Neuronal stem cell (in vitro differentiated cells): ENCODE data around the gene TPTE2.
"Not testable (repeated sequence)": the region's sequence is repeated elsewhere in the genome, so short reads cannot be mapped to it uniquely, and the experiment has no call there.

ENCODE experiments used
- DNase-seq: peaks from one replicate; pipeline ENCODE4 v3.0.0-alpha.2; 2013; ENCODE audit warnings: low spot score
- H2AFZ ChIP-seq: one replicate; pipeline ENCODE4 v1.6.1; 2013; ENCODE audit warnings: mild to moderate bottlenecking, low read length, inconsistent platforms
- H2AK5ac ChIP-seq: 2 replicates; pipeline ENCODE4 v1.6.1; 2013; ENCODE audit warnings: low read depth, mild to moderate bottlenecking, inconsistent platforms, low read length, moderate library complexity, mixed read lengths
- H2BK120ac ChIP-seq: 2 replicates; pipeline ENCODE4 v1.6.1; 2013; ENCODE audit warnings: low read depth, mild to moderate bottlenecking, inconsistent platforms, low read length, moderate library complexity, mixed read lengths
- H2BK12ac ChIP-seq: one replicate; pipeline ENCODE4 v1.6.1; 2013; ENCODE audit warnings: low read length, inconsistent platforms
- H2BK15ac ChIP-seq: 2 replicates; pipeline ENCODE4 v1.6.1; 2013; ENCODE audit warnings: mild to moderate bottlenecking, low read length, inconsistent platforms, mixed read lengths
- H2BK5ac ChIP-seq: one replicate; pipeline ENCODE4 v1.6.1; 2013; ENCODE audit warnings: inconsistent platforms, mild to moderate bottlenecking, low read length, moderate library complexity
- H3K14ac ChIP-seq: one replicate; pipeline ENCODE4 v1.6.1; 2013; ENCODE audit warnings: low read length, inconsistent platforms
- H3K18ac ChIP-seq: 2 replicates; pipeline ENCODE4 v1.6.1; 2013; ENCODE audit warnings: low read length, inconsistent platforms
- H3K23ac ChIP-seq: 2 replicates; pipeline ENCODE4 v1.6.1; 2013; ENCODE audit warnings: low read depth, mild to moderate bottlenecking, mixed read lengths, low read length, inconsistent platforms; ENCODE audit not compliant: poor library complexity
- H3K27ac ChIP-seq: replicated peaks from 3 replicates; pipeline ENCODE4 v1.5.1; 2013; ENCODE audit warnings: low read length, inconsistent platforms
- H3K27me3 ChIP-seq, 3 experiments: 2 replicates each; pipeline ENCODE4 v1.6.1; 2013; ENCODE audit warnings: low read length in 3 of 3, mild to moderate bottlenecking in 2 of 3, inconsistent platforms in 1 of 3, low read depth in 1 of 3, mixed read lengths in 1 of 3, moderate library complexity in 1 of 3; ENCODE audit not compliant: control insufficient read depth in 3 of 3, insufficient read depth in 3 of 3
- H3K36me3 ChIP-seq, 2 donors: replicated peaks in 1 of 2; 2 replicates each; pipeline ENCODE4 v1.6.1; 2013; ENCODE audit warnings: low read length in 2 of 2; ENCODE audit not compliant: control insufficient read depth in 2 of 2, insufficient read depth in 2 of 2
- H3K4ac ChIP-seq: 2 replicates; pipeline ENCODE4 v1.6.1; 2013; ENCODE audit warnings: inconsistent platforms, mild to moderate bottlenecking, low read length, moderate library complexity
- H3K4me1 ChIP-seq, 2 donors: 1 replicate in 1 of 2; 2 replicates in 1 of 2; pipeline ENCODE4 v1.6.1; 2013; ENCODE audit warnings: low read length in 2 of 2, low read depth in 1 of 2; ENCODE audit not compliant: control insufficient read depth in 2 of 2, insufficient read depth in 1 of 2
- H3K4me2 ChIP-seq: one replicate; pipeline ENCODE4 v1.6.1; 2013; ENCODE audit warnings: mild to moderate bottlenecking, low read length, inconsistent platforms; ENCODE audit not compliant: insufficient read depth, poor library complexity, severe bottlenecking
- H3K4me3 ChIP-seq, 2 donors: 2 replicates each; pipeline ENCODE4 v1.5.1; 2013; ENCODE audit warnings: low read length in 2 of 2, mild to moderate bottlenecking in 2 of 2, inconsistent platforms in 1 of 2, moderate library complexity in 1 of 2
- H3K79me1 ChIP-seq: one replicate; pipeline ENCODE4 v1.6.1; 2013; ENCODE audit warnings: low read depth, mild to moderate bottlenecking, inconsistent platforms, low read length, moderate library complexity
- H3K9ac ChIP-seq: one replicate; pipeline ENCODE4 v1.6.1; 2013; ENCODE audit warnings: mild to moderate bottlenecking, low read depth, low read length, inconsistent platforms; ENCODE audit not compliant: poor library complexity
- H3K9me3 ChIP-seq, 2 donors: replicated peaks in 1 of 2; 2 replicates each; pipeline versions ENCODE3 to v1.6.1; 2013; ENCODE audit warnings: low read length in 2 of 2, mild to moderate bottlenecking in 2 of 2, inconsistent platforms in 1 of 2, low read depth in 1 of 2, mixed read lengths in 1 of 2, moderate library complexity in 1 of 2; ENCODE audit not compliant: control insufficient read depth in 2 of 2, insufficient read depth in 1 of 2
- H4K8ac ChIP-seq: one replicate; pipeline ENCODE4 v1.6.1; 2013; ENCODE audit warnings: low read depth, mild to moderate bottlenecking, inconsistent platforms, low read length, moderate library complexity
- H4K91ac ChIP-seq: one replicate; pipeline ENCODE4 v1.6.1; 2013; ENCODE audit warnings: low read length, low read depth, mild to moderate bottlenecking, inconsistent platforms; ENCODE audit not compliant: poor library complexity
- WGBS, 2 donors: extraction: QIAGEN DNeasy Blood & Tissue Kit; methylation state at CpG; one replicate each; pipeline ENCODE4 v1.1.7; 2013; ENCODE audit warnings: missing lambda C conversion rate in 2 of 2, mixed read lengths in 1 of 2; ENCODE audit not compliant: insufficient read length in 2 of 2, insufficient replicate concordance in 1 of 2; ENCODE audit errors: extremely low coverage in 2 of 2; 5-methylcytosine and 5-hydroxymethylcytosine counted together

Gene TPTE2

DNA sequence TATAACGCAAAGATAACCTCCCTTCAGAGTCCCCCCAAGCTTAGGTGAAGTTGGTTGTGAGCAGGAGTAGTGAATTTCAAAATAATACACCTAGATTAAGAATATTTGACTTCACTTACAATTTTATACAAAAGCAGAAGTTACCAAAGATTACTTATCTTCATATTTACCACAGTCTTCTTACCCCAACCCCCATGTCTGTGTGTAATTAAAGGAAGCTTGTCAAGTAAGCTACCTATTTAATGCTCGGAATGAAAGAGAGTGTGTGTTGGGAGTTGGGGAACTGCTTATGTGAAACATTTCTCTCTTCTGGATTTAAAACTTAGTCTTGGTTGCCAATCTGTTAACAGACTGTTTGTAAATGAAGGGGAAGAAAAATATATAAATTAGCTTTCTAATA, 139.1 kb downstream of the TPTE2 start:
- H3K9me3 ChIP-seq, H2BK15ac ChIP-seq, H3K4me3 ChIP-seq, H3K4me2 ChIP-seq, H2BK12ac ChIP-seq, H4K91ac ChIP-seq, H2BK5ac ChIP-seq, H3K27me3 ChIP-seq, H3K4ac ChIP-seq, H3K14ac ChIP-seq, H2AFZ ChIP-seq, H3K27ac ChIP-seq, H3K23ac ChIP-seq, H2BK120ac ChIP-seq, H3K4me1 ChIP-seq, H4K8ac ChIP-seq, H3K9ac ChIP-seq, H3K79me1 ChIP-seq, DNase-seq, H3K36me3 ChIP-seq, H2AK5ac ChIP-seq, H3K18ac ChIP-seq: not testable (repeated sequence)
- no CpG with 5 or more reads among the region's 2 CpGs for WGBS, 2 donors

DNA sequence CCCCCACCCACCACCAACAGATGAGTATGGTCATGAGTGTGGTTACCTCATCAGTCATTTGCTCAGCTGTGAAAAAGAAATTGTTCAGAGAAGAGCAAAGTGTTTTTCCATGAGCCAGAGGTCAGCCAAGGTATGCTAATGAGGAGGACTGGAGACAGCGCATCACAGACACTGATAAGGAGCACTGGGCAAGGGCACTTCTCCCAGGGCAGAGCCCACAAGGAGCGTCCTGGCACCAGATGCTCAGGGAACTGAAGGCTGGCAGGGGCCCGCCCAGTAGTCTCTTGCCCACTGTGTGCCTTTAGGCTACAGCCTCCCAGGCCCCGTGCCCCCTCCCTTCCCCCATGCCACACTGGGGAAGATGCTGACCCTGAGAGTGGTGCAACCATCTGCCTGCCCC, 148.8 kb downstream of the TPTE2 start:
- not testable (repeated sequence) for H3K4me3 ChIP-seq, H4K91ac ChIP-seq, H2BK5ac ChIP-seq, H2BK12ac ChIP-seq, H2BK15ac ChIP-seq, H2AK5ac ChIP-seq, H3K4me2 ChIP-seq, H3K9me3 ChIP-seq, H3K27ac ChIP-seq, H3K14ac ChIP-seq, H2BK120ac ChIP-seq, H4K8ac ChIP-seq, H3K9ac ChIP-seq, H3K23ac ChIP-seq, H3K27me3 ChIP-seq, H3K4me1 ChIP-seq, H3K36me3 ChIP-seq, H2AFZ ChIP-seq, DNase-seq, H3K79me1 ChIP-seq, H3K4ac ChIP-seq, H3K18ac ChIP-seq
- no CpG with 5 or more reads among the region's 4 CpGs for WGBS, 2 donors

DNA sequence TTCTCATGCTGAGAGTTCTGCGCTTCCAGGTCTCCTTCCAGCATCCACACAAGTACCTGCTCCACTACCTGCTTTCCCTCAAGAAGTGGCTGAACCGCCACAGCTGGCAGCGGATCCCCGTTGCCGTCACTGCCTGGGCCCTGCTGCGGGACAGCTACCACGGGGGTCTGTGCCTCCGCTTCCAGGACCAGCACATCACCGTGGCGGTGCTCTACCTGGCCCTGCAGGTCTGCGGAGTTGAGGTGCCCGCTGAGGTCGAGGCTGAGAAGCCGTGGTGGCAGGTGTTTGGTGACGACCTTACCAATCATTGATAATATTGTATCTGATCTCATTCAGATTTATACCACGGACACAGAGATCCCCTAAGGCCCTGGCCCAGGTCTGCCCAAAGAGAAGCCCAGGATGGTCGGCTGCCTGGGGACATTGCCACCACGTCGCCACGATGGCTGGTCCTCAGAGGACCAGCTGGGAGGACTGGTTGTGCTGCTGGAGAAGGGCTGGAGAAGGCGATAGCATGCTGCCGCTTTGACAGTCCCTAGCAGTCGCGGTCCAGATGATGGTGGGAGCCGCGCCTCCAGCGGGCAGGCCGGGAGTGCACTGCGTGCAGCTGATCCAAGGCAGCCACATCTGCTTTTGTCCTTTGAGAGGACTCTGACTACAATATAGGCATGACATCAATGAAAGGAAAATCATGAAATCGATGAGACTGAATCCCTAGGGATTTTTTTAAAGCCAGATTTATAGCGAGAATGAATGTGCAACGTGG, 178.4 kb downstream of the TPTE2 start:
- not testable (repeated sequence) for H2AK5ac ChIP-seq, H3K36me3 ChIP-seq, H3K4me3 ChIP-seq, H4K8ac ChIP-seq, H3K4ac ChIP-seq, H3K14ac ChIP-seq, DNase-seq, H3K4me1 ChIP-seq, H2BK15ac ChIP-seq, H3K23ac ChIP-seq, H3K4me2 ChIP-seq, H2BK5ac ChIP-seq, H3K18ac ChIP-seq, H2AFZ ChIP-seq, H3K9me3 ChIP-seq, H3K79me1 ChIP-seq, H4K91ac ChIP-seq, H2BK120ac ChIP-seq, H2BK12ac ChIP-seq, H3K27ac ChIP-seq, H3K27me3 ChIP-seq
- no CpG with 5 or more reads among the region's 32 CpGs for WGBS, 2 donors
- peak overlapping the region; percentile 21 for H3K9ac ChIP-seq

DNA sequence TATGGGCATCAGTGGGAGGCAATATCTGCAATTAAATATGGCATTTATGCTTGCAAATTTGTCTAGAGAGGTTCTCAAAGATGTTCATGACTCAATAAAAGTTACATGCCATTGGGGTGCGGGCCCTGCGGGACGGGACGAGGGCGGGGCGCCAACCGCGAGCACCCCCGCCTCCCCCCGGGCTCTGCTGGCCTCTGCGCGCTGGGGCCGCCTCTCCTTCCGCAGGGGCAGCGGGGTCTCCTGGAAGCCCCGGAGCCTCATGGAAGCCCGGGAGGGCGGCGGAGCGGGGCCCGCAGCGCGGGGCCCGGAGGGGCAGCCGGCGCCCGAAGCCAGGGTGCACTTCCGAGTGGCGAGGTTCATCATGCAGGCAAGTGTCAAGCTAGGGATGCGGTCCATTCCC, 179.2 kb downstream of the TPTE2 start:
- peaks cover 0 to 3% of the 10 kb centered on the region in 2 donors for H3K9me3 ChIP-seq
- H2BK15ac ChIP-seq = no peak overlapping the region
- no peak for DNase-seq
- no peak overlapping the region for H2AFZ ChIP-seq
- H3K79me1 ChIP-seq = peaks cover 2% of the 10 kb centered on the region
- WGBS, 2 donors = no CpG with 5 or more reads among the region's 30 CpGs
- no peaks in the 10 kb centered on the region for H3K36me3 ChIP-seq
- no peak overlapping the region for H3K23ac ChIP-seq
- no peak overlapping the region for H3K4me3 ChIP-seq
- H3K4me2 ChIP-seq = no peak overlapping the region
- no peak overlapping the region for H2AK5ac ChIP-seq
- no peak overlapping the region for H2BK12ac ChIP-seq
- no peak overlapping the region for H3K9ac ChIP-seq
- no peak overlapping the region for H3K4ac ChIP-seq
- H3K27me3 ChIP-seq = no peaks in the 10 kb centered on the region
- H4K91ac ChIP-seq = no peak overlapping the region
- H2BK120ac ChIP-seq = no peak overlapping the region
- H4K8ac ChIP-seq = no peak overlapping the region
- no peak overlapping the region for H3K27ac ChIP-seq
- no peak overlapping the region for H3K18ac ChIP-seq
- no peak overlapping the region for H3K14ac ChIP-seq
- H2BK5ac ChIP-seq = no peak overlapping the region
- no peaks in the 10 kb centered on the region for H3K4me1 ChIP-seq
